Adrenal gland (tissue), 5 donors: ENCODE results near the gene MYT1.

Experiments
- CTCF ChIP-seq, 6 experiments: fragments of 450-650 bp in 4 of 6; fragments of 200-600 bp in 2 of 6; sonication (generic) in 1 of 6; IDR thresholded peaks; 1 replicate in 5 of 6; 2 replicates in 1 of 6; pipeline versions ENCODE4 v1.5.1 to v1.8.0; 2016 to 2021; ENCODE audit warnings: antibody characterized with exemption in 6 of 6, mild to moderate bottlenecking in 2 of 6, moderate library complexity in 1 of 6
- POLR2A ChIP-seq, 2 donors: fragments of 450-650 bp; IDR thresholded peaks; one replicate each; pipeline ENCODE4 v1.6.1; 2017; ENCODE audit warnings: antibody characterized with exemption in 2 of 2, mild to moderate bottlenecking in 2 of 2, moderate library complexity in 1 of 2
- donor health status: DM: no; HTN: no; CAD: no.

- no peak for TF ChIP-seq CTCF (IDR thresholded peaks at IDR 0.05)
- TF ChIP-seq POLR2A (IDR thresholded peaks at IDR 0.05) = no peak
These were observed 46.6 kb downstream of the MYT1 start for GRCh38 chr20:64210656-64211369.
